K562 (cell line): ENCODE measurements around the gene CCDC194. TPM values are rescaled to one million over a fixed set of nuclear protein-coding genes. Genes with fewer than 3 reads are reported as not detected.

Experiments used
- HMGXB4 ChIP-seq: sonication (generic); formaldehyde crosslinking; IDR thresholded peaks from 2 replicates; pipeline ENCODE4 v1.8.1; 2023; ENCODE audit warnings: mild to moderate bottlenecking, missing genetic modification reagents
- JUN ChIP-seq, 2 experiments: sonication (generic) in 1 of 2; formaldehyde crosslinking in 1 of 2; IDR thresholded peaks; 2 replicates each; pipeline versions ENCODE4 v1.6.1 to v1.8.0; 2012 to 2022; ENCODE audit warnings: borderline replicate concordance in 2 of 2, mild to moderate bottlenecking in 2 of 2, improper control_type of control experiment in 1 of 2, low read depth in 1 of 2, low read length in 1 of 2, missing genetic modification reagents in 1 of 2
- KLF1 ChIP-seq: fragments of 450-650 bp; IDR thresholded peaks from 2 replicates; pipeline ENCODE4 v1.6.1; 2016; ENCODE audit warnings: missing genetic modification characterization, missing compliant biosample characterization
- L3MBTL2 ChIP-seq: fragments of 450-650 bp; IDR thresholded peaks from 2 replicates; pipeline ENCODE4 v1.6.1; 2016; ENCODE audit warnings: mild to moderate bottlenecking, moderate library complexity
- MYC ChIP-seq, 2 experiments: fragments of 250-450 bp in 1 of 2; sonication (Bioruptor Pico) in 1 of 2; IDR thresholded peaks; 2 replicates each; pipeline versions ENCODE4 v1.5.1 to v1.6.1; 2012 to 2021; ENCODE audit warnings: low read depth in 2 of 2, borderline replicate concordance in 1 of 2, improper control_type of control experiment in 1 of 2, low read length in 1 of 2, mild to moderate bottlenecking in 1 of 2, moderate library complexity in 1 of 2
- NFIC ChIP-seq: fragments of 450-650 bp; IDR thresholded peaks from 2 replicates; pipeline ENCODE4 v1.6.1; 2017; ENCODE audit warnings: mild to moderate bottlenecking, inconsistent platforms
- NR1H2 ChIP-seq: sonication (generic); formaldehyde crosslinking; IDR thresholded peaks from 2 replicates; pipeline ENCODE4 v1.4.0; 2020; ENCODE audit warnings: mild to moderate bottlenecking, missing genetic modification reagents
- NR2F6 ChIP-seq: fragments of 450-650 bp; formaldehyde crosslinking; IDR thresholded peaks from 2 replicates; pipeline ENCODE4 v1.4.0; 2020; ENCODE audit warnings: mild to moderate bottlenecking
- POLR2A ChIP-seq: fragments of 450-650 bp; conservative IDR thresholded peaks from 2 replicates; pipeline ENCODE4 v1.6.1; 2016
- PTBP1 ChIP-seq: fragments of 200-400 bp; formaldehyde crosslinking; IDR thresholded peaks from 2 replicates; pipeline ENCODE4 v1.6.1; 2017; ENCODE audit warnings: low read depth, low read length
- RNF2 ChIP-seq: sonication (generic); IDR thresholded peaks from 2 replicates; pipeline ENCODE4 v1.6.1; 2016
- SMARCA5 ChIP-seq: fragments of 450-650 bp; IDR thresholded peaks from 2 replicates; pipeline ENCODE4 v1.6.1; 2016
- ZNF282 ChIP-seq: sonication (generic); formaldehyde crosslinking; IDR thresholded peaks from 2 replicates; pipeline ENCODE4 v1.8.1; 2023; ENCODE audit warnings: missing genetic modification reagents
- polyA plus RNA-seq, 8 experiments: library from polyadenylated mRNA; depleted of rRNA in 4 of 8; stranded (reverse) in 5 of 8; unstranded in 3 of 8; fragments of >200 nt; fragmentation: Nextera tagmentation in 2 of 8; fragmentation: Illumina TruSeq in 1 of 8; extraction: Ambion mirVana in 2 of 8; extraction: Trizol in 1 of 8; gene quantifications; 2 replicates each; pipeline versions ENCODE4 v1.2.1 to v1.2.3, GENCODE V29; 2011 to 2014; ENCODE audit warnings: inconsistent platforms in 1 of 8, missing spikeins in 1 of 8
- total RNA-seq, 7 experiments: library from RNA; depleted of rRNA in 6 of 7; stranded (reverse); fragments of >200 nt in 6 of 7; fragmentation: Illumina TruSeq in 2 of 7; extraction: Trizol in 2 of 7; gene quantifications; 2 replicates each; pipeline versions ENCODE4 v1.2.1 to v1.2.3, GENCODE V29; 2011 to 2021; ENCODE audit warnings: low replicate concordance in 1 of 7
- TF ChIP-seq, protein P1 (sequence below): fragments of 450-650 bp; IDR thresholded peaks from 2 replicates; pipeline ENCODE4 v1.6.1; 2017; ENCODE audit warnings: antibody characterized with exemption
- TF ChIP-seq, protein P2 (sequence below): sonication (generic); formaldehyde crosslinking; IDR thresholded peaks from 2 replicates; pipeline ENCODE4 v1.8.1; 2023; ENCODE audit warnings: mild to moderate bottlenecking, missing genetic modification reagents
- TF ChIP-seq, protein P3 (sequence below): fragments of 200-800 bp; sonication (Bioruptor generic); IDR thresholded peaks from 2 replicates; pipeline ENCODE4 v1.6.1; 2016; ENCODE audit warnings: missing genetic modification characterization, missing compliant biosample characterization

CCDC194 gene
- total and polyA plus RNA-seq, 9 of the 15 experiments (the other 6 are each of a cell fraction or from before 2014, with no cell fraction given) = 0.13 to 1.3 (median 0.39) TPM; not detected in 3

DNA sequence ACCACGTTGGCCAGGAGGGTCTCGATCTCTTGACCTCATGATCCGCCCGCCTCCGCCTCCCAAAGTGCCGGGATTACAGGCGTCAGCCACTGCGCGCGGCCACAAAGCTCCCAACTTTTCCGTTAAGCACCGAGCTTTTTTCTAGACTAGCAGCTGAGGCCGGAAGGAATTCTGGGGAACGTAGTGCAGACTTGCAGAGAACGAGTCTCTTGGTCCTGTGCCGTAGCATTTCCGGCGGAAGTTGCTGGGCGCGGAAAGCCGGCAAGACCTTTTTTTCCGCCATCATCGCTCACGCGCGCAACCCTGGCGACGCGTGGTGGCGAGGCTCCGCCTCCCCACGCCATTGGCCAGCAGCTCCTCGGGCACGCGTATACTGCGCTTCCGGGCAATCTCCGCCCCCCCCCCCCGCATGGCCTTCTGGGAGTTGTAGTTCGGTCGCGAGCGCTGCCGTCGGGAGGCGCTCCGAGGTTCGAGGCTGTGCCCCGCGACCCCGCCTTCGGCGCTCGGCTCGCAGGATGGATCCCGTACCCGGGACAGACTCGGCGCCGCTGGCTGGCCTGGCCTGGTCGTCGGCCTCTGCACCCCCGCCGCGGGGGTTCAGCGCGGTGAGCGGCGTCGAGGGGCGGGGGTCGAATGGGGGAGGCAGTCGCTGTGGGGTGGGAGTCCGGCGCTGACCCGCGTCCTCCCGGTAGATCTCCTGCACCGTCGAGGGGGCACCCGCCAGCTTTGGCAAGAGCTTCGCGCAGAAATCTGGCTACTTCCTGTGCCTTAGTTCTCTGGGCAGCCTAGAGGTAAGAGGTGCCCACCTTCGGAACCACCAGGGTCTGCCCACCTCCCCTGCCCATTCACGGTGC, 25.9 kb upstream of the CCDC194 start, which contains the start of gene MVB12A (continued):
- TF ChIP-seq, protein P1, sequence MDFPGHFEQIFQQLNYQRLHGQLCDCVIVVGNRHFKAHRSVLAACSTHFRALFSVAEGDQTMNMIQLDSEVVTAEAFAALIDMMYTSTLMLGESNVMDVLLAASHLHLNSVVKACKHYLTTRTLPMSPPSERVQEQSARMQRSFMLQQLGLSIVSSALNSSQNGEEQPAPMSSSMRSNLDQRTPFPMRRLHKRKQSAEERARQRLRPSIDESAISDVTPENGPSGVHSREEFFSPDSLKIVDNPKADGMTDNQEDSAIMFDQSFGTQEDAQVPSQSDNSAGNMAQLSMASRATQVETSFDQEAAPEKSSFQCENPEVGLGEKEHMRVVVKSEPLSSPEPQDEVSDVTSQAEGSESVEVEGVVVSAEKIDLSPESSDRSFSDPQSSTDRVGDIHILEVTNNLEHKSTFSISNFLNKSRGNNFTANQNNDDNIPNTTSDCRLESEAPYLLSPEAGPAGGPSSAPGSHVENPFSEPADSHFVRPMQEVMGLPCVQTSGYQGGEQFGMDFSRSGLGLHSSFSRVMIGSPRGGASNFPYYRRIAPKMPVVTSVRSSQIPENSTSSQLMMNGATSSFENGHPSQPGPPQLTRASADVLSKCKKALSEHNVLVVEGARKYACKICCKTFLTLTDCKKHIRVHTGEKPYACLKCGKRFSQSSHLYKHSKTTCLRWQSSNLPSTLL = no peak
- no peak for TF ChIP-seq NR1H2
- TF ChIP-seq PTBP1 = no peak
- no peak for TF ChIP-seq JUN (IDR thresholded peaks at IDR 0.05; ENCODE audit: borderline replicate concordance, low read depth, low read length)
- TF ChIP-seq JUN (CRISPR knock-in tag; IDR thresholded peaks at IDR 0.05; ENCODE audit: borderline replicate concordance) = no peak
- no peak; the same call in 1 of the 2 replicates for TF ChIP-seq RNF2
- peak; percentile 87 for TF ChIP-seq L3MBTL2
- no peak for TF ChIP-seq ZNF282 (CRISPR knock-in tag)
- TF ChIP-seq SMARCA5 = no peak
- TF ChIP-seq, protein P2, sequence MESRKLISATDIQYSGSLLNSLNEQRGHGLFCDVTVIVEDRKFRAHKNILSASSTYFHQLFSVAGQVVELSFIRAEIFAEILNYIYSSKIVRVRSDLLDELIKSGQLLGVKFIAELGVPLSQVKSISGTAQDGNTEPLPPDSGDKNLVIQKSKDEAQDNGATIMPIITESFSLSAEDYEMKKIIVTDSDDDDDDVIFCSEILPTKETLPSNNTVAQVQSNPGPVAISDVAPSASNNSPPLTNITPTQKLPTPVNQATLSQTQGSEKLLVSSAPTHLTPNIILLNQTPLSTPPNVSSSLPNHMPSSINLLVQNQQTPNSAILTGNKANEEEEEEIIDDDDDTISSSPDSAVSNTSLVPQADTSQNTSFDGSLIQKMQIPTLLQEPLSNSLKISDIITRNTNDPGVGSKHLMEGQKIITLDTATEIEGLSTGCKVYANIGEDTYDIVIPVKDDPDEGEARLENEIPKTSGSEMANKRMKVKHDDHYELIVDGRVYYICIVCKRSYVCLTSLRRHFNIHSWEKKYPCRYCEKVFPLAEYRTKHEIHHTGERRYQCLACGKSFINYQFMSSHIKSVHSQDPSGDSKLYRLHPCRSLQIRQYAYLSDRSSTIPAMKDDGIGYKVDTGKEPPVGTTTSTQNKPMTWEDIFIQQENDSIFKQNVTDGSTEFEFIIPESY (CRISPR knock-in tag) = peak; percentile 60; the same call in 1 of the 2 replicates
- TF ChIP-seq NR2F6 = no peak
- TF ChIP-seq, protein P3, sequence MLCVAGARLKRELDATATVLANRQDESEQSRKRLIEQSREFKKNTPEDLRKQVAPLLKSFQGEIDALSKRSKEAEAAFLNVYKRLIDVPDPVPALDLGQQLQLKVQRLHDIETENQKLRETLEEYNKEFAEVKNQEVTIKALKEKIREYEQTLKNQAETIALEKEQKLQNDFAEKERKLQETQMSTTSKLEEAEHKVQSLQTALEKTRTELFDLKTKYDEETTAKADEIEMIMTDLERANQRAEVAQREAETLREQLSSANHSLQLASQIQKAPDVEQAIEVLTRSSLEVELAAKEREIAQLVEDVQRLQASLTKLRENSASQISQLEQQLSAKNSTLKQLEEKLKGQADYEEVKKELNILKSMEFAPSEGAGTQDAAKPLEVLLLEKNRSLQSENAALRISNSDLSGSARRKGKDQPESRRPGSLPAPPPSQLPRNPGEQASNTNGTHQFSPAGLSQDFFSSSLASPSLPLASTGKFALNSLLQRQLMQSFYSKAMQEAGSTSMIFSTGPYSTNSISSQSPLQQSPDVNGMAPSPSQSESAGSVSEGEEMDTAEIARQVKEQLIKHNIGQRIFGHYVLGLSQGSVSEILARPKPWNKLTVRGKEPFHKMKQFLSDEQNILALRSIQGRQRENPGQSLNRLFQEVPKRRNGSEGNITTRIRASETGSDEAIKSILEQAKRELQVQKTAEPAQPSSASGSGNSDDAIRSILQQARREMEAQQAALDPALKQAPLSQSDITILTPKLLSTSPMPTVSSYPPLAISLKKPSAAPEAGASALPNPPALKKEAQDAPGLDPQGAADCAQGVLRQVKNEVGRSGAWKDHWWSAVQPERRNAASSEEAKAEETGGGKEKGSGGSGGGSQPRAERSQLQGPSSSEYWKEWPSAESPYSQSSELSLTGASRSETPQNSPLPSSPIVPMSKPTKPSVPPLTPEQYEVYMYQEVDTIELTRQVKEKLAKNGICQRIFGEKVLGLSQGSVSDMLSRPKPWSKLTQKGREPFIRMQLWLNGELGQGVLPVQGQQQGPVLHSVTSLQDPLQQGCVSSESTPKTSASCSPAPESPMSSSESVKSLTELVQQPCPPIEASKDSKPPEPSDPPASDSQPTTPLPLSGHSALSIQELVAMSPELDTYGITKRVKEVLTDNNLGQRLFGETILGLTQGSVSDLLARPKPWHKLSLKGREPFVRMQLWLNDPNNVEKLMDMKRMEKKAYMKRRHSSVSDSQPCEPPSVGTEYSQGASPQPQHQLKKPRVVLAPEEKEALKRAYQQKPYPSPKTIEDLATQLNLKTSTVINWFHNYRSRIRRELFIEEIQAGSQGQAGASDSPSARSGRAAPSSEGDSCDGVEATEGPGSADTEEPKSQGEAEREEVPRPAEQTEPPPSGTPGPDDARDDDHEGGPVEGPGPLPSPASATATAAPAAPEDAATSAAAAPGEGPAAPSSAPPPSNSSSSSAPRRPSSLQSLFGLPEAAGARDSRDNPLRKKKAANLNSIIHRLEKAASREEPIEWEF = no peak
- TF ChIP-seq KLF1 = peak; percentile 63; the same call in 1 of the 2 replicates
- peak; percentile 93 for TF ChIP-seq NFIC
- peak; percentile 89 for TF ChIP-seq MYC (IDR thresholded peaks at IDR 0.05; ENCODE audit: low read depth, low read length)
- TF ChIP-seq MYC (CRISPR knock-in tag; IDR thresholded peaks at IDR 0.05; ENCODE audit: borderline replicate concordance, low read depth) = no peak
- no peak for TF ChIP-seq HMGXB4 (CRISPR knock-in tag)
- peak; percentile 69 for TF ChIP-seq POLR2A
